ENCODE results near the gene POLA1.

DNA sequence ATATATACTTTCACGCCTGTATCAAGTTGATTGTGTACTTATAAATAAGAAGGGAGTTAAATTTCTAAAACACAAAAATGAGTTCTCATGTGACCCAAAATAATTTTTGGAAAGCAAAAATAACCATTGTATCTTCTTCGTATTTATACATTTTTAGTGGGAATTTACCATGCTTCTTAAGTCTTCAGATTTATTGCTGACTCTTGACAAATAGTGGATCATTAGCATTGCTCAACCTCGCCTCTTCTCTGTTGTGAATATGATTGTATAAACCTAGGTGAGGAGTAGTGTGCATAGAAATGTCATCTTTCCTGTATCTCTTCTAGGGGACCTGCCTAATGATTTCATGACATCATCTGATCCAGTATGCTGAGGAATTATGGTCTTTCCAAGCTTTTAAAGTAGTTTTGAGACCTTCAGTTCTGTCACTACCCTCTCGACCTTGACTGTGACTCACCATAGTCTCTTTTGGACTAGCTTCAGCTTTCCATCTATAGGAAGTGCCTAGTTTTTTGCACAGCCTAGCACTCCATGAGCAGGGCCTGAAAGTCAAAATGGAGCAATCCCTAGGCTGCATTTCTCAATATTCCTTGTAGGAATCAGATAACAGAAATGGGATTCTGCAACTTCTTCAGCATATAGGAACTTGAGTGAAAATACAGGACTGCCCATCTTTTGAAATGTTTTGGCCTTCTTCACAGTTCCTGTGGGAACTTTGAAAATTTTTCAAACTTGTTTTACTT is 164.5 kb downstream of the POLA1 start:
- TF ChIP-seq, protein P1, sequence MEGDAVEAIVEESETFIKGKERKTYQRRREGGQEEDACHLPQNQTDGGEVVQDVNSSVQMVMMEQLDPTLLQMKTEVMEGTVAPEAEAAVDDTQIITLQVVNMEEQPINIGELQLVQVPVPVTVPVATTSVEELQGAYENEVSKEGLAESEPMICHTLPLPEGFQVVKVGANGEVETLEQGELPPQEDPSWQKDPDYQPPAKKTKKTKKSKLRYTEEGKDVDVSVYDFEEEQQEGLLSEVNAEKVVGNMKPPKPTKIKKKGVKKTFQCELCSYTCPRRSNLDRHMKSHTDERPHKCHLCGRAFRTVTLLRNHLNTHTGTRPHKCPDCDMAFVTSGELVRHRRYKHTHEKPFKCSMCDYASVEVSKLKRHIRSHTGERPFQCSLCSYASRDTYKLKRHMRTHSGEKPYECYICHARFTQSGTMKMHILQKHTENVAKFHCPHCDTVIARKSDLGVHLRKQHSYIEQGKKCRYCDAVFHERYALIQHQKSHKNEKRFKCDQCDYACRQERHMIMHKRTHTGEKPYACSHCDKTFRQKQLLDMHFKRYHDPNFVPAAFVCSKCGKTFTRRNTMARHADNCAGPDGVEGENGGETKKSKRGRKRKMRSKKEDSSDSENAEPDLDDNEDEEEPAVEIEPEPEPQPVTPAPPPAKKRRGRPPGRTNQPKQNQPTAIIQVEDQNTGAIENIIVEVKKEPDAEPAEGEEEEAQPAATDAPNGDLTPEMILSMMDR (IDR thresholded peaks at IDR 0.05; ENCODE audit: low read depth, low read length): no peak
- TF ChIP-seq EZH2phosphoT487 (IDR thresholded peaks at IDR 0.05; ENCODE audit: low read depth): no peak

Measured in OCI-LY3 (cell line).